Measurements from ENCODE around the gene PLB1.

PLB1 gene

DNA sequence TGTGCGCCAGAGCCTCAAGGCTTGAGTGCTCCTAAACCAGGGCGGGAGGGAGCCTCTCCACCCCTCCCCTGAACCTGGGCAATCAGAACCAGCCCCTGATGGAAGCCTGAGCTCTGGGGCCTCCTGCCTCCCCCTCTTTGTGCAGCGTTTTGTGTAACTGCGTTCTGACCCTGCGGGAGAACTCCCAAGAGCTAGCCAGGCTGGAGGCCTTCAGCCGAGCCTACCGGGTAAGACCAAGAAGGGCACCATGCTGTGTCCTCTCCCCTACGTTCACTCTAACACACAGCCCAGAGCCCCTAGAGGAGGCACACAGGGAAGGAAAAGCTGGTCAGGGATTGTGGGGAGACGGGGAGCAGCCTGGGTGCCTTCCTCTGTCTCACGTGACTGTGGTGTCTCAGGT, 108.0 kb downstream of the PLB1 start:
- Histone ChIP-seq H3F3A (ENCODE audit: insufficient read depth, low read length) (no peaks in the 10 kb centered on the region), H3K27ac (ENCODE audit: low read depth, low read length, poor library complexity, severe bottlenecking) (no peak overlapping the region), H3K4me3 (ENCODE audit: low read depth, low read length, poor library complexity, severe bottlenecking) (no peak overlapping the region), H3K9me2 (ENCODE audit: low read depth, low read length) (no peaks in the 10 kb centered on the region), H3K9ac (ENCODE audit: low read length) (no peak overlapping the region), H3K4me1 (ENCODE audit: insufficient read depth, low read length, severe bottlenecking) (no peaks in the 10 kb centered on the region), H3K36me3 (ENCODE audit: insufficient read depth, low read length) (no peaks in the 10 kb centered on the region), H3K79me2 (ENCODE audit: insufficient read depth, low read length) (no peaks in the 10 kb centered on the region), H3K9me3 (ENCODE audit: low read length) (no peaks in the 10 kb centered on the region), H3K4me2 (ENCODE audit: low read length) (no peak overlapping the region), H4K20me1 (ENCODE audit: insufficient read depth, low read length) (no peaks in the 10 kb centered on the region), H2AFZ (ENCODE audit: low read length) (no peak overlapping the region), H3K27me3 (ENCODE audit: insufficient read depth, low read length) (no peaks in the 10 kb centered on the region; the same call in 1 of the 2 replicates)
- TF ChIP-seq, protein P1, sequence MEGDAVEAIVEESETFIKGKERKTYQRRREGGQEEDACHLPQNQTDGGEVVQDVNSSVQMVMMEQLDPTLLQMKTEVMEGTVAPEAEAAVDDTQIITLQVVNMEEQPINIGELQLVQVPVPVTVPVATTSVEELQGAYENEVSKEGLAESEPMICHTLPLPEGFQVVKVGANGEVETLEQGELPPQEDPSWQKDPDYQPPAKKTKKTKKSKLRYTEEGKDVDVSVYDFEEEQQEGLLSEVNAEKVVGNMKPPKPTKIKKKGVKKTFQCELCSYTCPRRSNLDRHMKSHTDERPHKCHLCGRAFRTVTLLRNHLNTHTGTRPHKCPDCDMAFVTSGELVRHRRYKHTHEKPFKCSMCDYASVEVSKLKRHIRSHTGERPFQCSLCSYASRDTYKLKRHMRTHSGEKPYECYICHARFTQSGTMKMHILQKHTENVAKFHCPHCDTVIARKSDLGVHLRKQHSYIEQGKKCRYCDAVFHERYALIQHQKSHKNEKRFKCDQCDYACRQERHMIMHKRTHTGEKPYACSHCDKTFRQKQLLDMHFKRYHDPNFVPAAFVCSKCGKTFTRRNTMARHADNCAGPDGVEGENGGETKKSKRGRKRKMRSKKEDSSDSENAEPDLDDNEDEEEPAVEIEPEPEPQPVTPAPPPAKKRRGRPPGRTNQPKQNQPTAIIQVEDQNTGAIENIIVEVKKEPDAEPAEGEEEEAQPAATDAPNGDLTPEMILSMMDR (IDR thresholded peaks at IDR 0.05; ENCODE audit: low read length): no peak
- no peak for TF ChIP-seq EZH2 (IDR thresholded peaks at IDR 0.05; ENCODE audit: borderline replicate concordance, low read length)

DNA sequence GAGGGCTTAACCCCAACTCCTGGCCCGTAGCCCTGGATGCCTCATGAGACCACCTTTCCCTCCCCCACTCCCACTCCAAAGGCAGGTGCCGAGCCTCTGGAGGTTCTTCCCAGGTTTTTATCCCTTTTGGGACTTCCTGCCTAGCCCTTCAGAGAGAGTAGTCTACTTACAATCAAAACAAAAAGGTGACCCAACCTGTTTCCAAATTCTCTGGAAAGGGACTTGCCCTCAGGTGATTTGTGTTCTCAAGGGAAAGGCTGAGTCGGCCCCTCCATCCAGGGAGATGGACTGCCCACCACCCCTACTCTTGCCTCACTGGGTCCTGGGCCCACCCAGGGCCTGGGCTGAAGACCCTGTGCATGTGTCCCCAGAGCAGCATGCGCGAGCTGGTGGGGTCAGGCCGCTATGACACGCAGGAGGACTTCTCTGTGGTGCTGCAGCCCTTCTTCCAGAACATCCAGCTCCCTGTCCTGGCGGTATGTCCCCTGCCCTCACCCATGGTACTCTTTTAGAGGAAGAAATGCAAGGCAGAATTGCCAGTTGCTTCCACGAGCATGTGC, 108.5 kb downstream of the PLB1 start:
- H3K9me3 ChIP-seq (ENCODE audit: low read length): no peaks in the 10 kb centered on the region
- H3F3A ChIP-seq (ENCODE audit: insufficient read depth, low read length): no peaks in the 10 kb centered on the region
- no peak overlapping the region for H2AFZ ChIP-seq (ENCODE audit: low read length)
- H3K4me3 ChIP-seq (ENCODE audit: low read depth, low read length, poor library complexity, severe bottlenecking): no peak overlapping the region
- no peak overlapping the region for H3K9ac ChIP-seq (ENCODE audit: low read length)
- H3K4me2 ChIP-seq (ENCODE audit: low read length): no peak overlapping the region
- no peaks in the 10 kb centered on the region for H3K4me1 ChIP-seq (ENCODE audit: insufficient read depth, low read length, severe bottlenecking)
- H3K27me3 ChIP-seq (ENCODE audit: insufficient read depth, low read length): no peaks in the 10 kb centered on the region; the same call in 1 of the 2 replicates
- H3K36me3 ChIP-seq (ENCODE audit: insufficient read depth, low read length): no peaks in the 10 kb centered on the region
- H3K9me2 ChIP-seq (ENCODE audit: low read depth, low read length): no peaks in the 10 kb centered on the region
- no peaks in the 10 kb centered on the region for H4K20me1 ChIP-seq (ENCODE audit: insufficient read depth, low read length)
- no peak for TF ChIP-seq EZH2 (IDR thresholded peaks at IDR 0.05; ENCODE audit: borderline replicate concordance, low read length)
- no peak overlapping the region for H3K27ac ChIP-seq (ENCODE audit: low read depth, low read length, poor library complexity, severe bottlenecking)
- H3K79me2 ChIP-seq (ENCODE audit: insufficient read depth, low read length): no peaks in the 10 kb centered on the region

DNA sequence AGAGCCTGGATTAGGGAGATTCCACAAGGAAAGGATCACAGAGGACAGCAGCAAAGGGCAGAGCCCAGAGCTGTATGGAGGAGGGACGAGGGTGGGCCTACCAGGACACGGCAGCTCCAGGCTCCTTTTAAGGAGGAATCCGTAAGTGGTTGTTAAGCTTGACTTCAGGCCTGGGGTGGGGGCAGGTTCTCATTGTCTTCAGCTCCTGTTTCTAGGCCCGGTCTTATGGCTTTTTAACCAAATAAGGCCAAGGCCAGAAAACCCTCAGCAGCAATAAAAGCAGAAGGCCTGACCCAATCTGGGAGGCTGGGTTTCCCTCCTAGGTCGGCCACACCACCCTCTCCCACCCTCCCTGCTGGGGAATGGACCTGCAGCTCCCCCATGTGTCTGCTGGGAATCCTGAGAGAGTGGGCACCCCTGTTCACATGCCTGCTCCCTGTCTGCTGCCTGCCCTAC, 111.2 kb downstream of the PLB1 start:
- Histone ChIP-seq H3K4me1 (ENCODE audit: insufficient read depth, low read length, severe bottlenecking) (no peaks in the 10 kb centered on the region), H3K9me3 (ENCODE audit: low read length) (no peaks in the 10 kb centered on the region), H3K27me3 (ENCODE audit: insufficient read depth, low read length) (peaks cover 4% of the 10 kb centered on the region; the same call in 1 of the 2 replicates), H3K36me3 (ENCODE audit: insufficient read depth, low read length) (no peaks in the 10 kb centered on the region), H3K27ac (ENCODE audit: low read depth, low read length, poor library complexity, severe bottlenecking) (no peak overlapping the region), H3K4me2 (ENCODE audit: low read length) (no peak overlapping the region), H3K9ac (ENCODE audit: low read length) (no peak overlapping the region), H3K4me3 (ENCODE audit: low read depth, low read length, poor library complexity, severe bottlenecking) (no peak overlapping the region), H4K20me1 (ENCODE audit: insufficient read depth, low read length) (no peaks in the 10 kb centered on the region), H2AFZ (ENCODE audit: low read length) (no peak overlapping the region), H3K79me2 (ENCODE audit: insufficient read depth, low read length) (no peaks in the 10 kb centered on the region), H3F3A (ENCODE audit: insufficient read depth, low read length) (no peaks in the 10 kb centered on the region), H3K9me2 (ENCODE audit: low read depth, low read length) (no peaks in the 10 kb centered on the region)
- TF ChIP-seq EZH2 (IDR thresholded peaks at IDR 0.05; ENCODE audit: borderline replicate concordance, low read length): no peak
- TF ChIP-seq, protein P1 (IDR thresholded peaks at IDR 0.05; ENCODE audit: low read length): no peak

All from OCI-LY1 (cell line).